Measurements from ENCODE around the gene CCL20.
"Not testable (repeated sequence)": the region's sequence is repeated elsewhere in the genome, so short reads cannot be mapped to it uniquely, and the experiment has no call there.

CCL20 gene

GRCh38 chr2:227782804-227783203, 30.8 kb upstream of the CCL20 start:
- no peaks in the 10 kb centered on the region for H3K36me3 ChIP-seq (ENCODE audit: insufficient read depth, low read length)
- no peaks in the 10 kb centered on the region for H3K27me3 ChIP-seq (ENCODE audit: insufficient read depth, low read length)
- H3K27ac ChIP-seq (ENCODE audit: low read depth, low read length), result no peak overlapping the region
- no peak overlapping the region for H3K9ac ChIP-seq (ENCODE audit: low read depth, low read length)
- H3K4me3 ChIP-seq (ENCODE audit: low read length), result no peak overlapping the region
- H3K4me1 ChIP-seq (ENCODE audit: insufficient read depth, low read length), result peaks cover 6% of the 10 kb centered on the region; the same call in 1 of the 2 replicates
- WGBS, result 96% methylated on average over 5 of the region's 5 CpGs
- no peaks in the 10 kb centered on the region for H3K9me3 ChIP-seq (ENCODE audit: insufficient read depth, low read depth, low read length)

- no peaks in the 10 kb centered on the region for H3K36me3 ChIP-seq (ENCODE audit: insufficient read depth, low read length)
- H3K4me3 ChIP-seq (ENCODE audit: low read length), result no peak overlapping the region
- H3K27ac ChIP-seq (ENCODE audit: low read depth, low read length), result no peak overlapping the region
- H3K27me3 ChIP-seq (ENCODE audit: insufficient read depth, low read length), result no peaks in the 10 kb centered on the region
- WGBS, result 89% methylated on average over 12 of the region's 12 CpGs
- peaks cover 6% of the 10 kb centered on the region; the same call in 1 of the 2 replicates for H3K4me1 ChIP-seq (ENCODE audit: insufficient read depth, low read length)
- H3K9ac ChIP-seq (ENCODE audit: low read depth, low read length), result no peak overlapping the region
- H3K9me3 ChIP-seq (ENCODE audit: insufficient read depth, low read depth, low read length), result no peaks in the 10 kb centered on the region
Measured at GRCh38 chr2:227783404-227784138, 30.1 kb upstream of the CCL20 start.

GRCh38 chr2:227785293-227785692, 28.3 kb upstream of the CCL20 start:
- H3K9me3 ChIP-seq (ENCODE audit: insufficient read depth, low read depth, low read length), result no peaks in the 10 kb centered on the region
- no peaks in the 10 kb centered on the region for H3K27me3 ChIP-seq (ENCODE audit: insufficient read depth, low read length)
- H3K27ac ChIP-seq (ENCODE audit: low read depth, low read length), result no peak overlapping the region
- H3K36me3 ChIP-seq (ENCODE audit: insufficient read depth, low read length), result no peaks in the 10 kb centered on the region
- no peak overlapping the region for H3K4me3 ChIP-seq (ENCODE audit: low read length)
- H3K9ac ChIP-seq (ENCODE audit: low read depth, low read length), result no peak overlapping the region
- 85% methylated on average over 1 of the region's 1 CpG for WGBS
- H3K4me1 ChIP-seq (ENCODE audit: insufficient read depth, low read length), result peaks cover 6% of the 10 kb centered on the region; the same call in 1 of the 2 replicates

GRCh38 chr2:227788561-227789018, 25.1 kb upstream of the CCL20 start:
- H3K4me1 ChIP-seq (ENCODE audit: insufficient read depth, low read length), result peaks cover 6% of the 10 kb centered on the region; the same call in 1 of the 2 replicates
- H3K27ac ChIP-seq (ENCODE audit: low read depth, low read length), result no peak overlapping the region
- no peaks in the 10 kb centered on the region for H3K9me3 ChIP-seq (ENCODE audit: insufficient read depth, low read depth, low read length)
- no peaks in the 10 kb centered on the region for H3K27me3 ChIP-seq (ENCODE audit: insufficient read depth, low read length)
- 92% methylated on average over 4 of the region's 4 CpGs for WGBS
- H3K36me3 ChIP-seq (ENCODE audit: insufficient read depth, low read length), result no peaks in the 10 kb centered on the region
- no peak overlapping the region for H3K9ac ChIP-seq (ENCODE audit: low read depth, low read length)
- no peak overlapping the region for H3K4me3 ChIP-seq (ENCODE audit: low read length)

GRCh38 chr2:227789803-227790202, 23.8 kb upstream of the CCL20 start:
- Histone ChIP-seq H3K27ac (ENCODE audit: low read depth, low read length) (no peak overlapping the region), H3K4me3 (ENCODE audit: low read length) (no peak overlapping the region), H3K36me3 (ENCODE audit: insufficient read depth, low read length) (no peaks in the 10 kb centered on the region), H3K27me3 (ENCODE audit: insufficient read depth, low read length) (no peaks in the 10 kb centered on the region), H3K9me3 (ENCODE audit: insufficient read depth, low read depth, low read length) (no peaks in the 10 kb centered on the region), H3K4me1 (ENCODE audit: insufficient read depth, low read length) (peaks cover 6% of the 10 kb centered on the region; the same call in 1 of the 2 replicates), H3K9ac (ENCODE audit: low read depth, low read length) (no peak overlapping the region)
- 93% methylated on average over 4 of the region's 4 CpGs for WGBS

- H3K4me1 ChIP-seq (ENCODE audit: insufficient read depth, low read length), result no peaks in the 10 kb centered on the region
- H3K27me3 ChIP-seq (ENCODE audit: insufficient read depth, low read length), result no peaks in the 10 kb centered on the region
- H3K9me3 ChIP-seq (ENCODE audit: insufficient read depth, low read depth, low read length), result no peaks in the 10 kb centered on the region
- no peak overlapping the region for H3K9ac ChIP-seq (ENCODE audit: low read depth, low read length)
- no peaks in the 10 kb centered on the region for H3K36me3 ChIP-seq (ENCODE audit: insufficient read depth, low read length)
- WGBS, result 94% methylated on average over 5 of the region's 5 CpGs
- no peak overlapping the region for H3K27ac ChIP-seq (ENCODE audit: low read depth, low read length)
- no peak overlapping the region for H3K4me3 ChIP-seq (ENCODE audit: low read length)
Measured at GRCh38 chr2:227793148-227793712, 20.4 kb upstream of the CCL20 start.

GRCh38 chr2:227796045-227796711, 17.5 kb upstream of the CCL20 start:
- no peak overlapping the region for H3K9ac ChIP-seq (ENCODE audit: low read depth, low read length)
- no peak overlapping the region for H3K27ac ChIP-seq (ENCODE audit: low read depth, low read length)
- no peaks in the 10 kb centered on the region for H3K9me3 ChIP-seq (ENCODE audit: insufficient read depth, low read depth, low read length)
- 88% methylated on average over 11 of the region's 12 CpGs for WGBS
- H3K4me3 ChIP-seq (ENCODE audit: low read length), result no peak overlapping the region
- H3K27me3 ChIP-seq (ENCODE audit: insufficient read depth, low read length), result no peaks in the 10 kb centered on the region
- H3K36me3 ChIP-seq (ENCODE audit: insufficient read depth, low read length), result no peaks in the 10 kb centered on the region
- no peaks in the 10 kb centered on the region for H3K4me1 ChIP-seq (ENCODE audit: insufficient read depth, low read length)

- not testable (repeated sequence) for H3K27me3 ChIP-seq (ENCODE audit: insufficient read depth, low read length); H3K4me1 ChIP-seq (ENCODE audit: insufficient read depth, low read length); H3K9me3 ChIP-seq (ENCODE audit: insufficient read depth, low read depth, low read length); H3K27ac ChIP-seq (ENCODE audit: low read depth, low read length); H3K36me3 ChIP-seq (ENCODE audit: insufficient read depth, low read length); H3K9ac ChIP-seq (ENCODE audit: low read depth, low read length); H3K4me3 ChIP-seq (ENCODE audit: low read length)
- 94% methylated on average over 5 of the region's 5 CpGs for WGBS
Measured at GRCh38 chr2:227796768-227797167, 16.9 kb upstream of the CCL20 start.

GRCh38 chr2:227799202-227799601, 14.4 kb upstream of the CCL20 start:
- H3K9me3 ChIP-seq (ENCODE audit: insufficient read depth, low read depth, low read length), result no peaks in the 10 kb centered on the region
- H3K27ac ChIP-seq (ENCODE audit: low read depth, low read length), result no peak overlapping the region
- H3K27me3 ChIP-seq (ENCODE audit: insufficient read depth, low read length), result no peaks in the 10 kb centered on the region
- H3K36me3 ChIP-seq (ENCODE audit: insufficient read depth, low read length), result no peaks in the 10 kb centered on the region
- H3K9ac ChIP-seq (ENCODE audit: low read depth, low read length), result no peak overlapping the region
- no peak overlapping the region for H3K4me3 ChIP-seq (ENCODE audit: low read length)
- 96% methylated on average over 3 of the region's 3 CpGs for WGBS
- H3K4me1 ChIP-seq (ENCODE audit: insufficient read depth, low read length), result no peaks in the 10 kb centered on the region

- Histone ChIP-seq H3K27ac (ENCODE audit: low read depth, low read length) (no peak overlapping the region), H3K4me3 (ENCODE audit: low read length) (no peak overlapping the region), H3K27me3 (ENCODE audit: insufficient read depth, low read length) (no peaks in the 10 kb centered on the region), H3K4me1 (ENCODE audit: insufficient read depth, low read length) (0 out of 2 replicates have a peak, but pooled peaks cover 6% of the 10 kb centered on the region), H3K36me3 (ENCODE audit: insufficient read depth, low read length) (no peaks in the 10 kb centered on the region), H3K9ac (ENCODE audit: low read depth, low read length) (no peak overlapping the region), H3K9me3 (ENCODE audit: insufficient read depth, low read depth, low read length) (no peaks in the 10 kb centered on the region)
- 80% methylated on average over 2 of the region's 2 CpGs for WGBS
Measured at GRCh38 chr2:227802882-227803281, 10.8 kb upstream of the CCL20 start.

- no peak overlapping the region for H3K4me3 ChIP-seq (ENCODE audit: low read length)
- H3K27ac ChIP-seq (ENCODE audit: low read depth, low read length), result no peak overlapping the region
- no peaks in the 10 kb centered on the region for H3K36me3 ChIP-seq (ENCODE audit: insufficient read depth, low read length)
- 86% methylated on average over 4 of the region's 4 CpGs for WGBS
- no peaks in the 10 kb centered on the region for H3K27me3 ChIP-seq (ENCODE audit: insufficient read depth, low read length)
- 0 out of 2 replicates have a peak, but pooled peaks cover 6% of the 10 kb centered on the region for H3K4me1 ChIP-seq (ENCODE audit: insufficient read depth, low read length)
- no peaks in the 10 kb centered on the region for H3K9me3 ChIP-seq (ENCODE audit: insufficient read depth, low read depth, low read length)
- no peak overlapping the region for H3K9ac ChIP-seq (ENCODE audit: low read depth, low read length)
Measured at GRCh38 chr2:227804975-227805374, 8.7 kb upstream of the CCL20 start.
